OCI-LY7 (cell line): Measurements from ENCODE around the gene TGFBR3. TPM values are rescaled to one million over a fixed set of nuclear protein-coding genes. Genes with fewer than 3 reads are reported as not detected.

Source experiments
- BruUV-seq: library from RNA; stranded (reverse); fragments of 400-500 nt; replicated peaks from 2 replicates; lab custom pipeline; 2021; lab: Mats Ljungman, UMichigan
- CTCF ChIA-PET: fragments of 300-600 bp; sonication (Branson Sonifier 250); formaldehyde crosslinking; loops from one replicate; lab custom pipeline; 2022; ENCODE audit warnings: antibody characterized with exemption; ENCODE audit not compliant: unreplicated experiment; lab: Charles Lee
- POLR2A ChIA-PET: fragments of 300-600 bp; sonication (Branson Sonifier 250); formaldehyde crosslinking; loops from one replicate; lab custom pipeline; 2022; ENCODE audit warnings: antibody characterized with exemption; lab: Charles Lee
- DNase-seq: peaks from one replicate; pipeline ENCODE4 v3.0.0-alpha.2; 2015; ENCODE audit warnings: low spot score
- H2AFZ ChIP-seq: fragments of 200-600 bp; sonication (generic), shearing (Covaris generic); 2 replicates; pipeline ENCODE4 v1.6.1; 2014; ENCODE audit warnings: mild to moderate bottlenecking, antibody characterized with exemption, low read length, moderate library complexity
- H3K27ac ChIP-seq: fragments of 200-600 bp; sonication (generic); 2 replicates; pipeline ENCODE4 v1.5.1; 2014; ENCODE audit warnings: mixed run types, low read depth, mild to moderate bottlenecking, moderate library complexity, low read length, inconsistent platforms; ENCODE audit not compliant: poor library complexity, severe bottlenecking
- H3K36me3 ChIP-seq: fragments of 200-600 bp; sonication (generic); 2 replicates; pipeline ENCODE4 v1.6.1; 2014; ENCODE audit warnings: mild to moderate bottlenecking, antibody characterized with exemption, low read length, moderate library complexity, mixed read lengths; ENCODE audit not compliant: insufficient read depth
- H3K4me1 ChIP-seq: fragments of 200-600 bp; sonication (generic); 2 replicates; pipeline ENCODE4 v1.5.1; 2014; ENCODE audit warnings: mild to moderate bottlenecking, low read length; ENCODE audit not compliant: insufficient read depth, poor library complexity, severe bottlenecking
- H3K4me2 ChIP-seq: fragments of 200-600 bp; sonication (generic); 2 replicates; pipeline ENCODE4 v1.6.1; 2014; ENCODE audit warnings: mild to moderate bottlenecking, low read length
- H3K4me3 ChIP-seq: fragments of 200-600 bp; sonication (generic); 2 replicates; pipeline ENCODE4 v1.5.1; 2014; ENCODE audit warnings: mild to moderate bottlenecking, low read depth, low read length; ENCODE audit not compliant: poor library complexity, severe bottlenecking
- H3K79me2 ChIP-seq: fragments of 200-600 bp; sonication (generic); 2 replicates; pipeline ENCODE4 v1.6.1; 2016; ENCODE audit warnings: low read depth, mild to moderate bottlenecking, low read length, moderate library complexity, mixed read lengths; ENCODE audit not compliant: insufficient read depth
- H3K9me2 ChIP-seq: fragments of 200-600 bp; sonication (generic); 2 replicates; pipeline ENCODE4 v1.6.1; 2016; ENCODE audit warnings: mild to moderate bottlenecking, low read length, mixed read lengths; ENCODE audit not compliant: insufficient read depth
- H3K9me3 ChIP-seq: fragments of 200-600 bp; sonication (generic); 2 replicates; pipeline ENCODE4 v1.6.1; 2014; ENCODE audit warnings: mild to moderate bottlenecking, mixed run types, low read length, mixed read lengths
- H4K20me1 ChIP-seq: fragments of 200-600 bp; sonication (generic); 2 replicates; pipeline ENCODE4 v1.6.1; 2014; ENCODE audit warnings: mild to moderate bottlenecking, antibody characterized with exemption, low read length, moderate library complexity, mixed read lengths; ENCODE audit not compliant: insufficient read depth
- CTCF ChIP-seq: fragments of 200-600 bp; sonication (generic); conservative IDR thresholded peaks from 2 replicates; pipeline ENCODE4 v1.5.1; 2014; ENCODE audit warnings: mild to moderate bottlenecking, antibody characterized with exemption, low read length, moderate library complexity, mixed read lengths
- EZH2phosphoT487 ChIP-seq: fragments of 200-600 bp; sonication (generic); IDR thresholded peaks from 2 replicates; pipeline ENCODE4 v1.6.1; 2018; ENCODE audit warnings: low read depth, borderline replicate concordance, mild to moderate bottlenecking, mixed run types, antibody characterized with exemption, low read length, moderate library complexity, mixed read lengths
- intact Hi-C: fragments of 100-400 bp; cut with micrococcal nuclease; formaldehyde crosslinking; loops from one replicate; pipeline ENCODE4 v1.10.0; 2022; ENCODE audit not compliant: unreplicated experiment
- total RNA-seq, 2 experiments: library from RNA; depleted of rRNA in 1 of 2; stranded (reverse); fragments of >200 nt in 1 of 2; shearing (Covaris generic) in 1 of 2; gene quantifications; 2 replicates each; pipeline ENCODE4 v1.2.3, GENCODE V29; 2014 to 2022

The TGFBR3 gene
- total RNA-seq, 2 experiments from 2014 or later, result not detected

GRCh38 chr1:91718877-91719276 is 167.1 kb downstream of the TGFBR3 start:
- CTCF ChIA-PET, result no interaction called here
- H3K36me3 ChIP-seq, result no peaks in the 10 kb centered on the region
- intact Hi-C loops, result no loop called here
- no peak overlapping the region for H2AFZ ChIP-seq
- H3K79me2 ChIP-seq, result no peaks in the 10 kb centered on the region
- H3K4me3 ChIP-seq, result no peak overlapping the region
- H4K20me1 ChIP-seq, result no peaks in the 10 kb centered on the region
- no TSS peak for BruUV-seq
- TF ChIP-seq EZH2phosphoT487, result no peak
- no peak for TF ChIP-seq CTCF
- H3K9me3 ChIP-seq, result no peaks in the 10 kb centered on the region
- H3K4me1 ChIP-seq, result no peaks in the 10 kb centered on the region
- DNase-seq, result no peak
- no peak overlapping the region for H3K27ac ChIP-seq
- H3K9me2 ChIP-seq, result no peaks in the 10 kb centered on the region
- POLR2A ChIA-PET, result interaction anchor here (0.6 kb wide), 1 partner anchor 22 kb away, joined by 3 read pairs; no protein-coding TSS in a partner anchor
- no peak overlapping the region for H3K4me2 ChIP-seq

- no peak overlapping the region for H2AFZ ChIP-seq
- intact Hi-C loops, result no loop called here
- no peak overlapping the region for H3K4me3 ChIP-seq
- no peak overlapping the region for H3K27ac ChIP-seq
- H3K9me2 ChIP-seq, result no peaks in the 10 kb centered on the region
- no TSS peak for BruUV-seq
- no peaks in the 10 kb centered on the region for H3K36me3 ChIP-seq
- CTCF ChIA-PET, result no interaction called here
- DNase-seq, result no peak
- H3K79me2 ChIP-seq, result no peaks in the 10 kb centered on the region
- no peaks in the 10 kb centered on the region for H3K4me1 ChIP-seq
- H4K20me1 ChIP-seq, result no peaks in the 10 kb centered on the region
- TF ChIP-seq CTCF (no peak), EZH2phosphoT487 (no peak)
- no peaks in the 10 kb centered on the region for H3K9me3 ChIP-seq
- no peak overlapping the region for H3K4me2 ChIP-seq
- POLR2A ChIA-PET, result no interaction called here
Measured at GRCh38 chr1:91718368-91718767, 167.6 kb downstream of the TGFBR3 start.

DNA sequence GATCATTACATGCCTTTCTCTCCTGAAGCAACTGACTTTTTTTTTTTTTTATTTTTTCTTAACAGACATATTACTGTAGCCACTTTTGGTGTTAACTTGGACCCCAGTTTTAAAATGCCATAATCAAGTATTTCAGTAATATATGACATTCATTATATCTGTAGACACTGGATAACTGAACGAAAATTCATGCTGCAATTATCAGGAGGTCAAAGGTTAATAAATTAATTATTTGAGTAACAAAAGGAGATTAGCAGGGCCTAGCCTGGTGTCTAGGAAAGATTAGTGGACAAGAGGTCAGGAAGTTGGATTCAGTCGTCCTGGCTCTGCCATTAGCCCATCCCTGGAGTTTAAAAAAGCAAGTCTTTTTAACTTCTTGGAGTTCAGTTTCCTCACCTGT is 168.1 kb downstream of the TGFBR3 start:
- H4K20me1 ChIP-seq, result no peaks in the 10 kb centered on the region
- TF ChIP-seq EZH2phosphoT487, result no peak
- TF ChIP-seq CTCF, result no peak
- no peaks in the 10 kb centered on the region for H3K9me2 ChIP-seq
- BruUV-seq, result no TSS peak
- no peaks in the 10 kb centered on the region for H3K9me3 ChIP-seq
- ChIA-PET CTCF (no interaction called here), POLR2A (no interaction called here)
- H3K27ac ChIP-seq, result no peak overlapping the region
- H3K79me2 ChIP-seq, result no peaks in the 10 kb centered on the region
- no peaks in the 10 kb centered on the region for H3K36me3 ChIP-seq
- H2AFZ ChIP-seq, result no peak overlapping the region
- intact Hi-C loops, result no loop called here
- H3K4me1 ChIP-seq, result no peaks in the 10 kb centered on the region
- DNase-seq, result no peak
- H3K4me3 ChIP-seq, result no peak overlapping the region
- H3K4me2 ChIP-seq, result no peak overlapping the region
